Neural progenitor cell (in vitro differentiated cells): ENCODE measurements around the gene ZNF687. TPM values are rescaled to one million over a fixed set of nuclear protein-coding genes. Genes with fewer than 3 reads are reported as not detected.

Source experiments
- DNase-seq: peaks from one replicate; pipeline ENCODE4 v3.0.0-alpha.2; 2016; ENCODE audit warnings: low spot score
- H2AFZ ChIP-seq: fragments of 200-600 bp; sonication (generic); replicated peaks from 2 replicates; pipeline ENCODE4 v1.6.1; 2016; ENCODE audit warnings: antibody characterized with exemption
- H3F3A ChIP-seq: fragments of 200-600 bp; sonication (generic); 2 replicates; pipeline ENCODE4 v1.6.1; 2016; ENCODE audit warnings: antibody characterized with exemption, low read depth
- H3K27ac ChIP-seq: fragments of 200-600 bp; sonication (generic); 2 replicates; pipeline ENCODE4 v1.5.1; 2016; ENCODE audit warnings: mild to moderate bottlenecking
- H3K27me3 ChIP-seq: fragments of 200-600 bp; sonication (generic); 2 replicates; pipeline ENCODE4 v1.6.1; 2016; ENCODE audit warnings: mild to moderate bottlenecking, moderate library complexity
- H3K36me3 ChIP-seq: fragments of 200-600 bp; sonication (generic); 2 replicates; pipeline ENCODE4 v1.5.1; 2016
- H3K4me1 ChIP-seq: fragments of 200-600 bp; sonication (generic); 2 replicates; pipeline ENCODE4 v1.6.1; 2016; ENCODE audit warnings: mixed run types
- H3K4me2 ChIP-seq: fragments of 200-600 bp; sonication (generic); 2 replicates; pipeline ENCODE4 v1.6.1; 2016
- H3K4me3 ChIP-seq: fragments of 200-600 bp; sonication (generic); 2 replicates; pipeline ENCODE4 v1.5.1; 2016
- H3K79me2 ChIP-seq: fragments of 200-600 bp; sonication (generic); 2 replicates; pipeline ENCODE4 v1.6.1; 2016; ENCODE audit warnings: low read depth
- H3K9ac ChIP-seq: fragments of 200-600 bp; sonication (generic); 2 replicates; pipeline ENCODE4 v1.6.1; 2016
- H3K9me3 ChIP-seq: fragments of 200-600 bp; sonication (generic); 2 replicates; pipeline ENCODE4 v1.5.1; 2016; ENCODE audit warnings: low read depth
- H4K20me1 ChIP-seq: fragments of 200-600 bp; sonication (generic); 2 replicates; pipeline ENCODE4 v1.6.1; 2016; ENCODE audit warnings: low read depth
- H3K27ac Mint-ChIP-seq: 3 replicates; pipeline ENCODE4 v1.8.0; 2021; ENCODE audit warnings: mixed read lengths
- H3K27me3 Mint-ChIP-seq: 2 replicates; pipeline ENCODE4 v1.8.0; 2022; ENCODE audit warnings: low read depth, mild to moderate bottlenecking, inconsistent platforms, moderate library complexity, mixed read lengths; ENCODE audit not compliant: insufficient read depth
- H3K36me3 Mint-ChIP-seq: 3 replicates; pipeline ENCODE4 v1.8.0; 2021; ENCODE audit warnings: mixed read lengths
- H3K4me1 Mint-ChIP-seq: 3 replicates; pipeline ENCODE4 v1.8.0; 2021; ENCODE audit warnings: mixed read lengths
- H3K4me3 Mint-ChIP-seq: 3 replicates; pipeline ENCODE4 v1.8.0; 2021; ENCODE audit warnings: mild to moderate bottlenecking, moderate library complexity, mixed read lengths
- H3K9me3 Mint-ChIP-seq: 3 replicates; pipeline ENCODE4 v1.8.0; 2020; ENCODE audit warnings: mixed read lengths
- EZH2 ChIP-seq: fragments of 200-600 bp; sonication (generic); IDR thresholded peaks from 2 replicates; pipeline ENCODE4 v1.6.1; 2017; ENCODE audit warnings: antibody characterized with exemption, mild to moderate bottlenecking, moderate library complexity
- EZH2phosphoT487 ChIP-seq: fragments of 200-600 bp; sonication (generic); IDR thresholded peaks from 2 replicates; pipeline ENCODE4 v1.6.1; 2017; ENCODE audit warnings: antibody characterized with exemption
- total RNA-seq: library from RNA; depleted of rRNA; stranded (reverse); fragments of >200 nt; gene quantifications from 2 replicates; pipeline ENCODE4 v1.2.3, GENCODE V29; 2015; ENCODE audit warnings: low replicate concordance
- TF ChIP-seq, protein P1 (sequence below): fragments of 200-600 bp; sonication (generic); IDR thresholded peaks from 2 replicates; pipeline ENCODE4 v1.5.1; 2017; ENCODE audit warnings: antibody characterized with exemption, mild to moderate bottlenecking

ZNF687 gene
- total RNA-seq, 1 donor from 2014 or later = 20.2 TPM

- H3K4me1 Mint-ChIP-seq = peaks cover 19% of the 10 kb centered on the region
- peak overlapping the region; percentile 85 for H3K9ac ChIP-seq
- peak overlapping the region; percentile 20 for H3K27ac ChIP-seq
- H3F3A ChIP-seq = peaks cover 21% of the 10 kb centered on the region
- peak overlapping the region; percentile 58 for H3K27ac Mint-ChIP-seq
- peak overlapping the region; percentile 92 for H3K4me2 ChIP-seq
- H4K20me1 ChIP-seq = peaks cover 20% of the 10 kb centered on the region
- peak overlapping the region; percentile 69 for H2AFZ ChIP-seq
- H3K9me3 Mint-ChIP-seq = peaks cover 2% of the 10 kb centered on the region
- H3K36me3 ChIP-seq = no peaks in the 10 kb centered on the region
- H3K27me3 Mint-ChIP-seq = peaks cover 3% of the 10 kb centered on the region
- TF ChIP-seq, protein P1, sequence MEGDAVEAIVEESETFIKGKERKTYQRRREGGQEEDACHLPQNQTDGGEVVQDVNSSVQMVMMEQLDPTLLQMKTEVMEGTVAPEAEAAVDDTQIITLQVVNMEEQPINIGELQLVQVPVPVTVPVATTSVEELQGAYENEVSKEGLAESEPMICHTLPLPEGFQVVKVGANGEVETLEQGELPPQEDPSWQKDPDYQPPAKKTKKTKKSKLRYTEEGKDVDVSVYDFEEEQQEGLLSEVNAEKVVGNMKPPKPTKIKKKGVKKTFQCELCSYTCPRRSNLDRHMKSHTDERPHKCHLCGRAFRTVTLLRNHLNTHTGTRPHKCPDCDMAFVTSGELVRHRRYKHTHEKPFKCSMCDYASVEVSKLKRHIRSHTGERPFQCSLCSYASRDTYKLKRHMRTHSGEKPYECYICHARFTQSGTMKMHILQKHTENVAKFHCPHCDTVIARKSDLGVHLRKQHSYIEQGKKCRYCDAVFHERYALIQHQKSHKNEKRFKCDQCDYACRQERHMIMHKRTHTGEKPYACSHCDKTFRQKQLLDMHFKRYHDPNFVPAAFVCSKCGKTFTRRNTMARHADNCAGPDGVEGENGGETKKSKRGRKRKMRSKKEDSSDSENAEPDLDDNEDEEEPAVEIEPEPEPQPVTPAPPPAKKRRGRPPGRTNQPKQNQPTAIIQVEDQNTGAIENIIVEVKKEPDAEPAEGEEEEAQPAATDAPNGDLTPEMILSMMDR = no peak
- TF ChIP-seq EZH2phosphoT487 = no peak
- no peak for TF ChIP-seq EZH2
- peak overlapping the region; percentile 99 for H3K4me3 Mint-ChIP-seq
- peak; percentile 8 for DNase-seq
- peaks cover 59% of the 10 kb centered on the region for H3K79me2 ChIP-seq
- no peaks in the 10 kb centered on the region for H3K4me1 ChIP-seq
- H3K27me3 ChIP-seq = no peaks in the 10 kb centered on the region
- H3K9me3 ChIP-seq = no peaks in the 10 kb centered on the region
- peaks cover 6% of the 10 kb centered on the region for H3K36me3 Mint-ChIP-seq
- peak overlapping the region; percentile 86 for H3K4me3 ChIP-seq
These were observed 26.7 kb upstream of the ZNF687 start for GRCh38 chr1:151255381-151255780.

DNA sequence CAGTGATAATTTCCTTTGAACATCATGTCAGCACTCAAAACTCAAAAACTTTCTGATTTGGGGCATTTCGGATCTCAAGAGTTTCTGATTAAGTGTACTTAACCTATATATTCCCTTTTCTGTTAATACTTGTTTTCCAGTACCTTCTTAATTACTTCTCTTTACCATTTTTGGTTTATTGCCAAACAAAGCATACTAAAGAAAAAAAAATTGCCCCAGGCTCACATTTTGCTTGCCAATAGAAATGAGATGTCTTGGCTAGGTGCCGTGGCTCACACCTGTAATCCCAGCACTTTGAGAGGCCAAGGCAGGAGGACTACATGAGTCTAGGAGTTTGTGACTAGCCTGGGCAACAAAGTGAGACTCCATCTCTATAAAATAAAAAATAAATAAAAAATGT is 22.7 kb upstream of the ZNF687 start:
- no peak overlapping the region for H3K4me3 ChIP-seq
- H3K4me2 ChIP-seq = no peak overlapping the region
- no peaks in the 10 kb centered on the region for H3K27me3 ChIP-seq
- no peaks in the 10 kb centered on the region for H3K4me1 ChIP-seq
- Mint-ChIP-seq H3K36me3 (peaks cover 12% of the 10 kb centered on the region), H3K4me1 (peaks cover 16% of the 10 kb centered on the region), H3K27ac (no peak overlapping the region), H3K9me3 (peaks cover 2% of the 10 kb centered on the region), H3K4me3 (no peak overlapping the region), H3K27me3 (peaks cover 4% of the 10 kb centered on the region)
- H4K20me1 ChIP-seq = peaks cover 31% of the 10 kb centered on the region
- H3K9ac ChIP-seq = no peak overlapping the region
- TF ChIP-seq EZH2 (no peak), EZH2phosphoT487 (no peak)
- TF ChIP-seq, protein P1 = no peak
- no peaks in the 10 kb centered on the region for H3K36me3 ChIP-seq
- H3K79me2 ChIP-seq = peaks cover 84% of the 10 kb centered on the region
- H3F3A ChIP-seq = peaks cover 3% of the 10 kb centered on the region
- DNase-seq = no peak
- no peak overlapping the region for H3K27ac ChIP-seq
- no peaks in the 10 kb centered on the region for H3K9me3 ChIP-seq
- H2AFZ ChIP-seq = no peak overlapping the region

DNA sequence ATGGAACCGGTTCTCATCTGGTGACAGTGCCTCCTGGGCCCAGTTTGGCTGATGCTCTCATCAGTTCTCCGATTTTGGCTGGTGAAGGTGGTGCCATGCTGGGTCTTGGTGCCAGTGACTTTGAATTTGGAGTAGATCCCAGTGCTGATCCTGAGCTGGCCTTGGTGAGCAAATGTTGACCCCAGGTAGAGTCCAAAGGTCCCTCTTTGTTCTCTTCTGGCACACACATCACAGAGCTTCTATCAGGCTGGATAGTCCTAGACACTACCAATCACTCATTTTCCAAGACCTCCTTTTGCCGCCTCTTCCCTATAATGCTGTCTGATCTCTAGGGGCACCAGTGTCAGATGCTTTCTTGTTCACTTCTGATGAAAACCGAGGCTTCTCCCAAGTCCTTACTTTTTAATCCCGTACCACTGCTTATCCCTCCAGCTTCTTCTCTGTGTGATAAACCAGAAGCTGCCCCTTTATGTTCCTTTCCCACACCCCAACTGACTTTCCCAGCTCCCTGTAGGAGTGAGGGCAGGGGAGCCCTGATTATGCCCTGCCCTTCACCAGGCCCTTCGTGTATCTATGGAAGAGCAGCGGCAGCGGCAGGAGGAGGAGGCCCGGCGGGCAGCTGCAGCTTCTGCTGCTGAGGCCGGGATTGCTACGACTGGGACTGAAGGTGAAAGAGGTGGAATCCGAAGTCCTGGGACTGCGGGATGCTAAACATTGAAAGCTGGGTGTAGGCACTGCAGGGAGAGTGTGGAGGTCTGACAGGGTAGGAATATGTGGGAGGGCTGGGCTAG is 16.5 kb upstream of the ZNF687 start:
- Mint-ChIP-seq H3K9me3 (no peaks in the 10 kb centered on the region), H3K27ac (no peak overlapping the region), H3K36me3 (peaks cover 31% of the 10 kb centered on the region), H3K4me3 (no peak overlapping the region), H3K4me1 (no peaks in the 10 kb centered on the region), H3K27me3 (peaks cover 6% of the 10 kb centered on the region)
- no peak overlapping the region for H3K4me2 ChIP-seq
- DNase-seq = no peak
- no peaks in the 10 kb centered on the region for H3F3A ChIP-seq
- no peak overlapping the region for H3K4me3 ChIP-seq
- peaks cover 8% of the 10 kb centered on the region for H4K20me1 ChIP-seq
- H3K27ac ChIP-seq = no peak overlapping the region
- no peak overlapping the region for H2AFZ ChIP-seq
- H3K36me3 ChIP-seq = no peaks in the 10 kb centered on the region
- H3K9ac ChIP-seq = no peak overlapping the region
- no peaks in the 10 kb centered on the region for H3K4me1 ChIP-seq
- H3K9me3 ChIP-seq = no peaks in the 10 kb centered on the region
- H3K27me3 ChIP-seq = no peaks in the 10 kb centered on the region
- H3K79me2 ChIP-seq = peaks cover 22% of the 10 kb centered on the region
- TF ChIP-seq EZH2 (no peak), EZH2phosphoT487 (no peak)
- TF ChIP-seq, protein P1 = no peak
